SK-N-SH (cell line): ENCODE results near the gene IQGAP2. TPM values are rescaled to one million over a fixed set of nuclear protein-coding genes. Genes with fewer than 3 reads are reported as not detected.
"Not testable (repeated sequence)": the region's sequence is repeated elsewhere in the genome, so short reads cannot be mapped to it uniquely, and the experiment has no call there.

Source experiments
- CTCF ChIA-PET: fragments of 300-600, 350-600 bp; formaldehyde crosslinking; extraction: SDS; loops from one replicate; lab custom pipeline; 2021; lab: Yijun Ruan, JAX
- POLR2A ChIA-PET: fragments of 350-600 bp; sonication (Branson Sonifier 250); formaldehyde crosslinking; extraction: SDS; loops from one replicate; lab custom pipeline; 2020; ENCODE audit warnings: antibody characterized with exemption, inconsistent platforms; lab: Yijun Ruan, JAX
- DNase-seq: peaks from one replicate; pipeline ENCODE4 v3.0.0; 2012
- H2AFZ ChIP-seq: fragments of 200-600 bp; sonication (generic); 2 replicates; pipeline ENCODE4 v1.8.1; 2016; ENCODE audit warnings: antibody characterized with exemption, mild to moderate bottlenecking, low read depth
- H3F3A ChIP-seq: fragments of 200-600 bp; sonication (generic); replicated peaks from 2 replicates; pipeline ENCODE3; 2016; ENCODE audit warnings: antibody characterized with exemption, mild to moderate bottlenecking; ENCODE audit not compliant: insufficient read depth
- H3K27ac ChIP-seq, 2 experiments: fragments of 200-500 bp in 1 of 2; fragments of 200-600 bp in 1 of 2; sonication (Bioruptor generic) in 1 of 2; sonication (generic), shearing (Covaris generic) in 1 of 2; 2 replicates each; pipeline versions ENCODE4 v1.5.1 to v1.6.1; 2014 to 2016; ENCODE audit warnings: low read depth in 2 of 2, inconsistent platforms in 1 of 2, low read length in 1 of 2, mild to moderate bottlenecking in 1 of 2, mixed read lengths in 1 of 2
- H3K27me3 ChIP-seq: fragments of 200-600 bp; sonication (generic), shearing (Covaris generic); 2 replicates; pipeline ENCODE4 v1.6.1; 2016; ENCODE audit warnings: mixed run types; ENCODE audit not compliant: insufficient read depth
- H3K36me3 ChIP-seq, 2 experiments: fragments of 200-500 bp in 1 of 2; fragments of 200-600 bp in 1 of 2; sonication (Bioruptor generic) in 1 of 2; sonication (generic) in 1 of 2; replicated peaks in 1 of 2; 2 replicates each; pipeline versions ENCODE3 to v1.5.1; 2014 to 2016; ENCODE audit warnings: low read length in 1 of 2, mild to moderate bottlenecking in 1 of 2; ENCODE audit not compliant: insufficient read depth in 2 of 2, control insufficient read depth in 1 of 2
- H3K4me1 ChIP-seq, 2 experiments: fragments of 200-500 bp in 1 of 2; fragments of 200-600 bp in 1 of 2; sonication (Bioruptor generic) in 1 of 2; sonication (generic), shearing (Covaris generic) in 1 of 2; 2 replicates each; pipeline versions ENCODE4 v1.5.1 to v1.6.1; 2014 to 2016; ENCODE audit warnings: low read depth in 1 of 2, low read length in 1 of 2, mixed run types in 1 of 2; ENCODE audit not compliant: insufficient read depth in 2 of 2, control insufficient read depth in 1 of 2
- H3K4me2 ChIP-seq: fragments of 200-600 bp; sonication (generic), shearing (Covaris generic); 2 replicates; pipeline ENCODE4 v1.6.1; 2017; ENCODE audit warnings: mixed run types
- H3K4me3 ChIP-seq, 2 experiments: fragments of 200-500 bp in 1 of 2; fragments of 200-600 bp in 1 of 2; sonication (Bioruptor generic) in 1 of 2; sonication (generic), shearing (Covaris generic) in 1 of 2; 2 replicates each; pipeline versions ENCODE4 v1.5.1 to v1.8.1; 2014 to 2016; ENCODE audit warnings: low read depth in 2 of 2, inconsistent platforms in 1 of 2, low read length in 1 of 2, mild to moderate bottlenecking in 1 of 2, mixed read lengths in 1 of 2, moderate library complexity in 1 of 2
- H3K79me2 ChIP-seq: fragments of 200-600 bp; sonication (generic); 2 replicates; pipeline ENCODE4 v1.8.1; 2017; ENCODE audit warnings: mild to moderate bottlenecking; ENCODE audit not compliant: insufficient read depth
- H3K9ac ChIP-seq: fragments of 200-600 bp; sonication (generic); 2 replicates; pipeline ENCODE4 v1.6.1; 2017; ENCODE audit warnings: mixed run types
- H3K9me2 ChIP-seq: fragments of 200-600 bp; sonication (generic); 2 replicates; pipeline ENCODE4 v1.6.1; 2017; ENCODE audit warnings: mixed run types
- H3K9me3 ChIP-seq: fragments of 200-600 bp; sonication (generic); 2 replicates; pipeline ENCODE4 v1.6.1; 2017; ENCODE audit warnings: mixed run types, mild to moderate bottlenecking, moderate library complexity
- H4K20me1 ChIP-seq: fragments of 200-600 bp; sonication (generic); 2 replicates; pipeline ENCODE4 v1.6.1; 2017; ENCODE audit warnings: mild to moderate bottlenecking, mixed run types; ENCODE audit not compliant: insufficient read depth
- FOSL2 ChIP-seq: IDR thresholded peaks from 2 replicates; pipeline ENCODE4 v1.4.0; 2012; ENCODE audit warnings: low read depth, mild to moderate bottlenecking, moderate library complexity, borderline replicate concordance
- GATA2 ChIP-seq: sonication (generic); formaldehyde crosslinking; IDR thresholded peaks from 2 replicates; pipeline ENCODE4 v1.5.0; 2020; ENCODE audit warnings: mild to moderate bottlenecking, missing genetic modification reagents
- IRF3 ChIP-seq: fragments of 150-350 bp; IDR thresholded peaks from 2 replicates; pipeline ENCODE4 v1.6.1; 2016; ENCODE audit warnings: mild to moderate bottlenecking, low read depth, low read length
- MEF2A ChIP-seq: IDR thresholded peaks from 2 replicates; pipeline ENCODE4 v1.4.0; 2012; ENCODE audit warnings: low read depth, borderline replicate concordance
- MXI1 ChIP-seq: IDR thresholded peaks from 2 replicates; pipeline ENCODE4 v1.6.1; 2012; ENCODE audit warnings: mild to moderate bottlenecking, low read depth, low read length, improper control_type of control experiment
- NFIC ChIP-seq: IDR thresholded peaks from 2 replicates; pipeline ENCODE4 v1.4.0; 2012; ENCODE audit warnings: borderline replicate concordance
- POLR2AphosphoS5 ChIP-seq: IDR thresholded peaks from 2 replicates; pipeline ENCODE4 v1.6.1; 2012; ENCODE audit warnings: low read depth, low read length
- RCOR1 ChIP-seq: fragments of 150-350 bp; IDR thresholded peaks from 2 replicates; pipeline ENCODE4 v1.6.1; 2017; ENCODE audit warnings: antibody characterized with exemption, low read length
- RXRA ChIP-seq: IDR thresholded peaks from 2 replicates; pipeline ENCODE4 v1.4.0; 2012; ENCODE audit warnings: low read depth, mild to moderate bottlenecking, borderline replicate concordance
- SIN3A ChIP-seq: IDR thresholded peaks from 2 replicates; pipeline ENCODE4 v1.6.1; 2012; ENCODE audit warnings: low read depth, mild to moderate bottlenecking, low read length, moderate library complexity, borderline replicate concordance
- SMC3 ChIP-seq: IDR thresholded peaks from 2 replicates; pipeline ENCODE4 v1.6.1; 2012; ENCODE audit warnings: low read depth, low read length, improper control_type of control experiment
- TEAD4 ChIP-seq: IDR thresholded peaks from 2 replicates; pipeline ENCODE4 v1.4.0; 2012; ENCODE audit warnings: mild to moderate bottlenecking, borderline replicate concordance; ENCODE audit not compliant: insufficient read depth
- YY1 ChIP-seq: IDR thresholded peaks from 2 replicates; pipeline ENCODE4 v1.4.0; 2012; ENCODE audit warnings: low read depth, mild to moderate bottlenecking
- WGBS: methylation state at CpG from one replicate; pipeline ENCODE4 v1.1.6; 2017; ENCODE audit warnings: low lambda C conversion rate; 5-methylcytosine and 5-hydroxymethylcytosine counted together
- polyA plus RNA-seq, 3 experiments: library from polyadenylated mRNA; depleted of rRNA; stranded (reverse); fragments of >200 nt; gene quantifications; 2 replicates each; pipeline ENCODE4 v1.2.3, GENCODE V29; 2012

The IQGAP2 gene
- polyA plus RNA-seq, 1 of the 3 experiments (the other 2 are of a cell fraction) = 2.1 TPM

DNA sequence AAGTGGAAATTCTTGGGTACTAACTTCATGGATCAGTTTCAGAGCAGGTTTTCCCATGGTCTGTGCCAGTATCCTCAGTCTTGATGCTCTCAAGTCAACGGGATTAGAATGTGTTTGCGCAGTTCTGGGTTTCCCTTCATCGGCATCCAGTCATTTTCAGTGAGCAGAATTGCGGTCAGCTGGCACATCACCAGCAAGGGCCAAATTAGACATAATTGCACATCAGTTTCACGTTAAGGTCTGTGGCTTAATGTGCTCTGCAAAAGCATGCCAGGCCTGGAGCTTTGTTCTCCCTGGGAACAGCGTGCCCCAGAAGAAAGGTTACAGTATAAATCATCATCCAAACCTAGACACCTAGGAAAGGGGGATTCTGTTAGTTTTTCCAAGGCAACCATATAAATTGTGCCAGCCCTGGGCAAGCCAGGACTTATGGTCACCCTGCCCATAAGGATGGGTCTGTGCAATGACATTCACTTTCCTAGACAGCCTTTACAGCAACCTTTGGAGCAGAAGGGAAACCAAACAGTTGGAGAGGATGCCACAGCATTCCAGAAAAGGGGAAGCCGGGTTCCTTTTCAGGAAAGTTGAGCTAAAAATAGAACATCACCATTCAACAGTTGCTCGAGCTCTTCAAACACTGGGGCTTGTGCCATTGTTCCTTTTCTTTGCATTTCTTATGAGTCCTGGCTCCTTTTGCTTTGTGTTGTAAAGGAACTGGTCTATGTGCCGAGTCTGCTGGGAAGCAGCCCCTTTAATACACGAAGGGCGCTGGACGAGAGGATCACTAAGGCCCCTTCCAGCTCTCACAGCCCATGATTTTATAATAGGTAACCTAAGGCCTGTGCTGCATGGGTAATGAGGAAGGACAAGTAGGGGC lies 23.1 kb downstream of the IQGAP2 start:
- Histone ChIP-seq H3K9me2 (no peaks in the 10 kb centered on the region), H3K27me3 (no peaks in the 10 kb centered on the region), H3K36me3 (no peaks in the 10 kb centered on the region), H3K9me3 (no peaks in the 10 kb centered on the region), H3K9ac (no peak overlapping the region), H4K20me1 (no peaks in the 10 kb centered on the region), H3K4me1 (peaks cover 0 to 19% of the 10 kb centered on the region in 2 experiments; a peak in 1 of 4 replicates), H3F3A (no peaks in the 10 kb centered on the region), H3K27ac (no peak overlapping the region; a peak in 1 of 4 replicates), H3K4me2 (no peak overlapping the region), H3K4me3 (no peak overlapping the region), H3K79me2 (no peaks in the 10 kb centered on the region), H2AFZ (no peak overlapping the region)
- POLR2A ChIA-PET = no interaction called here
- TF ChIP-seq POLR2AphosphoS5 = no peak
- 60% methylated on average over 12 of the region's 12 CpGs for WGBS
- DNase-seq = peak; percentile 17
- CTCF ChIA-PET = interaction anchor here (0.6 to 2.7 kb wide), 3 partner anchors 23 to 255 kb away, joined by 3 to 16 read pairs (median 4); partner anchors contain the start of gene IQGAP2

- 89% methylated on average over 12 of the region's 14 CpGs for WGBS
- POLR2A ChIA-PET = no interaction called here
Observed at GRCh38 chr5:76427206-76428140, 24.4 kb downstream of the IQGAP2 start.

DNA sequence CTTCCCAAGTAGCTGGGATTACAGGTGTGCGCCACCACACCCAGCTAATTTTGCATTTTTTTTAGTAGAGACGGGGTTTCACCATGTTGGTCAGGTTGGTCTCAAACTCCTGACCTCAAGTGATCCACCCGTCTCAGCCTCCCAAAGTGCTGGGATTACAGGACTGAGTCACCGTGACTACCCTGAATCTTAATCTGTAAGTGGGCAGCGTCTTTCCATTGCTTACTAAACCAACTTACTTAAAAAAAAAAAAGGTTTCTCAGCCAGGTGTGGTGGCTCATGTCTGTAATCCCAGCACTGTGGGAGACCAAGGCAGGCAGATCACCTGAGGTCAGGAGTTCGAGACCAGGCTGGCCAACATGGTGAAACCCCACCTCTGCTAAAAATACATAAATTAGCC lies 25.5 kb downstream of the IQGAP2 start:
- H3F3A ChIP-seq, POLR2A ChIA-PET, H3K9me2 ChIP-seq, H3K4me2 ChIP-seq, DNase-seq, H3K4me3 ChIP-seq, H4K20me1 ChIP-seq, H3K27me3 ChIP-seq, H2AFZ ChIP-seq, H3K79me2 ChIP-seq, H3K27ac ChIP-seq, H3K36me3 ChIP-seq, H3K9me3 ChIP-seq, H3K9ac ChIP-seq: not testable (repeated sequence)
- peaks cover 0 to 15% of the 10 kb centered on the region in 2 experiments; a peak in 1 of 4 replicates for H3K4me1 ChIP-seq
- 85% methylated on average over 6 of the region's 6 CpGs for WGBS
- CTCF ChIA-PET = interaction anchor here (2.7 kb wide), 1 partner anchor 26 kb away, joined by 16 read pairs; the partner anchor contains the start of gene IQGAP2

More at GRCh38 chr5:76427206-76428140, 24.4 kb downstream of the IQGAP2 start:
- no peak for DNase-seq
- H3K4me2 ChIP-seq = no peak overlapping the region
- H3K9me2 ChIP-seq = no peaks in the 10 kb centered on the region
- H3K9ac ChIP-seq = no peak overlapping the region
- no peaks in the 10 kb centered on the region for H3K9me3 ChIP-seq
- H3K79me2 ChIP-seq = no peaks in the 10 kb centered on the region
- peaks cover 0 to 15% of the 10 kb centered on the region in 2 experiments; a peak in 1 of 4 replicates for H3K4me1 ChIP-seq
- no peak overlapping the region for H3K27ac ChIP-seq
- no peaks in the 10 kb centered on the region for H3K36me3 ChIP-seq
- no peaks in the 10 kb centered on the region for H3F3A ChIP-seq
- no peak overlapping the region for H2AFZ ChIP-seq
- H4K20me1 ChIP-seq = no peaks in the 10 kb centered on the region
- no peak overlapping the region for H3K4me3 ChIP-seq
- TF ChIP-seq MEF2A = no peak
- TF ChIP-seq SMC3 = no peak
- TF ChIP-seq GATA2 (CRISPR knock-in tag) = no peak
- no peak for TF ChIP-seq TEAD4
- TF ChIP-seq SIN3A = no peak
- TF ChIP-seq FOSL2 = no peak
- TF ChIP-seq NFIC = no peak
- no peak for TF ChIP-seq YY1
- no peak for TF ChIP-seq RCOR1
- no peak for TF ChIP-seq MXI1
- TF ChIP-seq RXRA = no peak
- no peak for TF ChIP-seq IRF3
- CTCF ChIA-PET = interaction anchor here (1.8 to 2.7 kb wide), 2 partner anchors 25 to 117 kb away, joined by 4 to 16 read pairs; partner anchors contain the start of gene IQGAP2
- H3K27me3 ChIP-seq = no peaks in the 10 kb centered on the region
